NCI-H526 treated with DMSO at 0.1 percent for 48 hours (cell line): ENCODE data around the gene ZNF574.

Source experiments
- DNase-seq: peaks from one replicate; lab custom pipeline; 2025; lab: John Stamatoyannopoulos, UW

Gene ZNF574

GRCh38 chr19:42079886-42080763, 4.2 kb downstream of the ZNF574 start:
- no peak for DNase-seq

- DNase-seq = no peak
Measured at GRCh38 chr19:42080764-42081375, 4.9 kb downstream of the ZNF574 start.

GRCh38 chr19:42081584-42082203, 5.7 kb downstream of the ZNF574 start:
- DNase-seq = no peak

- no peak for DNase-seq
Measured at GRCh38 chr19:42083537-42083936, 7.6 kb downstream of the ZNF574 start.

- no peak for DNase-seq
Measured at GRCh38 chr19:42086188-42086736, 10.3 kb downstream of the ZNF574 start.

GRCh38 chr19:42086770-42087550, 11.0 kb downstream of the ZNF574 start:
- DNase-seq = no peak

GRCh38 chr19:42088471-42089190, 12.7 kb downstream of the ZNF574 start:
- DNase-seq = no peak

- DNase-seq = no peak
Measured at GRCh38 chr19:42089191-42089750, 13.3 kb downstream of the ZNF574 start.

GRCh38 chr19:42089772-42090171, 13.8 kb downstream of the ZNF574 start:
- no peak for DNase-seq

GRCh38 chr19:42090672-42091071, 14.7 kb downstream of the ZNF574 start:
- no peak for DNase-seq

- DNase-seq = no peak
Measured at GRCh38 chr19:42091300-42091699, 15.3 kb downstream of the ZNF574 start.

- no peak for DNase-seq
Measured at GRCh38 chr19:42091742-42092141, 15.8 kb downstream of the ZNF574 start.

GRCh38 chr19:42092350-42092749, 16.4 kb downstream of the ZNF574 start:
- DNase-seq = no peak

GRCh38 chr19:42093505-42093904, 17.5 kb downstream of the ZNF574 start:
- no peak for DNase-seq

GRCh38 chr19:42093926-42094325, 18.0 kb downstream of the ZNF574 start:
- DNase-seq = no peak

- DNase-seq = no peak
Measured at GRCh38 chr19:42095142-42095813, 19.3 kb downstream of the ZNF574 start.

- no peak for DNase-seq
Measured at GRCh38 chr19:42095814-42096230, 19.9 kb downstream of the ZNF574 start.

GRCh38 chr19:42096255-42096837, 20.4 kb downstream of the ZNF574 start:
- no peak for DNase-seq

GRCh38 chr19:42097461-42097860, 21.5 kb downstream of the ZNF574 start:
- DNase-seq = no peak

GRCh38 chr19:42098781-42099180, 22.8 kb downstream of the ZNF574 start:
- DNase-seq = no peak
